GM21423 (cell line): ENCODE data around the gene ATP8B4.

Experiments
- ATAC-seq: cut with Tn5 transposase; IDR thresholded peaks from one replicate; pipeline ENCODE4 v1.9.1; 2021; ENCODE audit warnings: mild to moderate bottlenecking, moderate library complexity; ENCODE audit not compliant: unreplicated experiment

ATP8B4 gene

DNA sequence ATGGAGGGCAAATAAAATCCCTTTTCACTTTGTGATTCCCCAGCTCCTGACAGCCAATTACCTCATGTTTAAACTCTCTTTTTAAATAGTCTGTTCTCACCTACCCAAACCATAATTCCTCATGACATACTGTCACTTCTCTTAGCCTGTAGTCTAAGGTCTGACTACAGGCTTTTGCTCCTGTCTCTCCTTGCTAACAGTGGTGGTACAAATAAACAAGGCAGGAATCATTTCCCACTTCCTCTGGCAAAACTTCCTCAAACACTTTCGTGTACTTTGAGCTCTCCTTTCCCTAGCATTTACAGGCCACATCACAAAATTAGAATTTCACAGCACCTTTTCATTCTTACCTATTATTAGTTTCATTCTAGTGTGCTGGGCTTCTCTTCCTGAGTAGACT is 51.8 kb downstream of the ATP8B4 start:
- no peak for ATAC-seq

DNA sequence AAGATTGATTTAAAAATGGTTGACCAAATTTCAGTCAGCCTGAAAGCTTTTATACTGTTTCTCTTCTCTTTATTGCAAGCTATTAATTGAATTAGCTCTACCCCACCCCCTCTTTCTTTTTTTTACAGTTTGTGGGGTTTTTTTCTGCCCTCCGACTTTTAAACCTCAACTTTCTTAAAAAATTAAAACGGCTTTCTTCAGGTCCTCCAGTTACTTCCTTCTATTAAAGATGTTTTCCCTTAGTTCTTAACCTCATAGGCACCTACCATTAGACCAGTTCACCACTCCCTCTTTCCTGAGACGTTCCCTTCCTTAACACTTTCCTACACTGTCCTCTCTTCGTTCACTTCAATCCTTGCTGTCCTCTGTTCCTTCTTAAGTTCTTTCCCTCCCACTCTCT is 52.4 kb downstream of the ATP8B4 start:
- ATAC-seq: no peak

DNA sequence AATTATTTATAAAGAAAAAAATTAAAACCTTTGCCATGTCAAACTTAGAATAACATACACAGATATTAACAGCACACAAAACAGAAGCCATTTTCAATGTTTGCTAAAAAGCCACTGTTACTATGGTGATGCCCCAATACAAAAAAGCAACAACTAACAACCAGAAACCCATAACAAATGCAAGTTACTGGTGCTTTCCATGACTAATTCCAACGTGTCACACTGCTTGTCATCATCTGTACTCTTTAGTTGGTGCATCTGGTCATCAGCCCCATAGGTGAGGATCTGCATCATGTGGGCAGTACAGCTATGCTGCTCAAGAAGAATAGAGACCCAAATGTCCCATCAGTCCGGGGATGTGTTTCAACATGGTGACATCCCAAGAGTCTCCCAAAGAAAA is 52.8 kb downstream of the ATP8B4 start:
- no peak for ATAC-seq

DNA sequence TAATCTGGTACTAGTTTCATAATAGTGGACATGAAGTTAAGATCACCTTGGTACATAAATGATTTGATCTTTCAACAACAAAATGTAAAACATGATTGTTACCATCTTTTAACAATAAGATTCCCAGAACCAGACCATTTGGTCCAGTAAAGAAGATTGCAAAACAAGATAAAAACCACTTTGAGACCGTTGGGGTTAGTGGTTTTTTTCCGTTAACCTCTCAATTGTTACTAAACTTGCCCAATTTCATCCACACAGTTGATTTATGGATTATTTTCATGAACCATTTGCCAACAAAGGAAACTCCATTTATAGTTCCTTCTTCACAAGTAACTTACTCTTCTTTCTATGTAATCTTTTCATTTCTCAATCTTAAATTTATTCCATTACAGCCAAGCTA is 53.8 kb downstream of the ATP8B4 start:
- ATAC-seq: no peak

DNA sequence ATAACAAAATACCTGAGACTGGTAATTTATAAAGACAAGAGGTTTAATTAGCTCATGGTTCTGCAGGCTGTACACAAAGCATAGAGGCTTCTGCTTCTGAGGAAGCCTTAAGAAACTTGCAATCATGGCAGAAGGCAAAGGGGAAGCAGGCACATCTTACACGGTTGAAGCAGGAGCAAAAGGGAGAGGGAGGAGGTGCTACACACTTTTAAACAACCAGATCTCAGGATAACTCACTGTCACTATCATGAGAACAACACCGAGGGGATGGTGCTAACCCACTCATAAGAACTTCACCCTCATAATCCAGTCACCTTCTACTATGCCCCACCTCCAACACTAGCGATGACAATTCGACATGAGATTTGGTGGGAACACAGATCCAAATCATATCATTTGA is 54.4 kb downstream of the ATP8B4 start:
- ATAC-seq: no peak

DNA sequence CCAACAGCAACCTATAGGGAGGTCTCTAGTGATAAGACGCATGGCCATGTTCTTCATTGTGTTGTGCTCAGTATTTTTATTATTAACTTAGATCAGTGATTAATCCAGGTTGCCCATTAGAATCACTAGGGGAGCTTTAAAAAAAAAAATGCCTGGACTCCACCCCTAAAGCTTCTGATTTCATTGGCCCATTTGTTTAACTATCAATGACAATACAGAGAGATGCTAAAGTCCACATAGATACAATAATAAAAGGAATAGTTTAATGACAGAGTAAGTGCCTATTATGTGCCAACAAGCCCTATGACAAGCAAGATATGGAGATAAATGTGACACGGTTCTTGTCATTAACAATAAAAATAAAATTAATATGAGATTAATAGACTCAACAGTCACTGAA is 55.8 kb downstream of the ATP8B4 start:
- ATAC-seq: no peak

DNA sequence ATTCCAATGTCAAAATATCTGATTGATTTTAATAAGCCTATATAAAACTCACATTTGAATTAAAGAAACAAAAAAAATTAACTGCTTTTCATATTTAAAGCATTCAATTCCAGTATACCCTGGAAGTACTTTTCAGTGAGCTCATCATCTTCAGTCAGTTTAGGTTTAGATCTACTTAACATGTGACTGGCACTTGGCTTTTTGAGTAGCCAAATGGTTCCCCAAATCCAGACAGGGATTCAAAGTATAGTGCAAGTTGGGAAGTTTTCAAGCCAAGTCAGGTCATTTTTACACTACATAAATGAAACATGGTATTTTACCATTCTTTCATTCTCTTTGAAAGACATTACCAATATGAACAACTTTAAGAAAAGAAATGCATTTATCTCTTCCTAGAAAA is 57.5 kb downstream of the ATP8B4 start:
- no peak for ATAC-seq

DNA sequence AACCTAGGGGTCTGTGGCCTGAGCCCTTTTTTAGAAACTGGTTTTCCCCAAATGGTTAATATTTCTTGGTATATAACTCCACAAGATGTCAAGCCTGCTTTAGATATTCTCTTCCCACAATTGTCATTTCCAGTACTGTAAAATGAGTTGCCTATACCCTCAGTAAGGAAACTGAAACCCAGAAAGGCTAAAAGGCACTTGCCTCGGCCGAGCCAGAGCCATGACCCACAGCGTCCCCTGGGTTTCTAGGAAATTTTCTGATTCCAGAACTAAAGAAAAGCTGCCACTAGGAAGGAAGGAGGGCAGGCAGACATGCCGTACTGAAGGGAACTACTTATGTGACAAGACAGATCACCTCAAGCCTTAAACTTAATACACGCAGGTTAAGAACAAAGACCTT is 59.1 kb downstream of the ATP8B4 start:
- ATAC-seq: no peak

DNA sequence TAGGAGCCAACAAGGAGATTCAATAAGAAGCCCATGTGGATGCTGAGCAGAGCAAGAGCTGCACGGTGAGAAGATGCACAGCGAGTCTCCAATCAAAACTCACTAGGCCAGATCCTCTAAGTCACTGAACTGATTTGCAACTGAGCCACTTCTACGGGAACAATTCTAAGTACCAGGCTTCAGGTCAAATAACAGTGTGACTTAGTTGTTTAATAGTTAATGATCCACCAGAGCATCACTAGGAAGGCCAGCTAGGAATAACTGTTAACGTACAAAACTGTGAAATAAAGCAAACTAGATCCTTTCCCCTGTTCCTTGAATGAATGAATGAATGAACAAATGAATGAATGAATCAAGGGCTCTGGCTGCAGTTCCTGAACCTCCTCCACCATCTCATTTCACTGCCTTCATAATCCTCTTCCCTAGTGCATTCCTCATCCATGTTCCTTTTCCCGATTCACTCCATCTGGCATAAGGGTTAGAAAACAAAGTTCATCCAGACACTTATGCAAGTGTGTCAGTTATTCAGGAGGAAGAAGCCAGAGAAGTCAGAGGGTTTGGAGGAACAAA is 59.7 kb downstream of the ATP8B4 start:
- no peak for ATAC-seq

DNA sequence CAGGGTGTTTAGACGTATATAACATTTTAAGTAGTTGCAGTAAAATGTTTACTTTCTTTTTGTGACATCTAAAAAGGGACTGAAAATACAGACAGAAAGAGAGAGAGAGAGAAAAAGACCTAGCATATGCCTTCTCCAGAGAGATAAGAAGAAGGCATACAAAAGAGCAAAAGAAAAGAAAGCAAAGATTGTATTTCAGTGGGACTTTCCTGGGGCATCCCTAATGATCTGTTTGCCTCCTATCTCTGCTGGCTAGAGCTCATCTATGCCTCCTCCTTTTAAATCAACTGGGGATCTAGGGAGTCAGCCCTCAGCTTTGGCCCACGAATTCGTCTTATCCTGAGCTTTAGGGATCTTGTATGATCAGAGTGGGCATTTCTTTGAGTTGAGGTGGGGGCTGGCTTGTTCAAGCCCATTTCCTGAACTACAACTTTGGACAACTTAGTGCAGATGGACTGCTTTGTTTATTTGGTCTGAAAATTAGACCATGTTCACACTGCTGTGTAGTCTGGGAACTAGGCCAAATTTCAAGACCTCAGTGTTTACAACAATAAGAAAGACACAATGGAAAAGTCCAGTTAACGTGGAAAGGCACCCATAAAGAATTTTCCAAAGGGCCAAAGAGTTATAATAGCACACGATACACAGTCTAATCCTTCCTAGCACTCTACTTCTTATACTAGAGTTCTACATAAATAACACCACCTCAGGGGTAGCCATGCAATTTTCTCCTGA is 61.0 kb downstream of the ATP8B4 start:
- no peak for ATAC-seq

DNA sequence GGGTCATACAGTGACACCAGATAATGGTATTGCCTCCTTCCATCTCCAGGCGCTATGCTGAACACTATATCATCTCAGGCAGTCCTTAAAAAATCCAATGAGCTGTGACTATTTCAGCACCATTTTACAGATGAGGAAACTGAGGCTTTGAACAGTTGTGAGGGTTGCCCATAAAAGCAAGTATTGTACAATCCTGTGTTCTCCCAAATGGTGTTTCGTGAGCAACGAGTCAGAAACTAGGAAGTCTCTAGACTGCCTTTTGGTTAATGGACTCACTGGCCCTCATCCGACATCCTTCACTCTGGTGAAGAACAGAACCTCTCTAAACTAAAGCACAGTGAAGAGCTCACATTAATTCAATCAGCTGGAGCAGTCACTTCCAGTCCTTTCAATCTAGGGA is 61.8 kb downstream of the ATP8B4 start:
- ATAC-seq: no peak

DNA sequence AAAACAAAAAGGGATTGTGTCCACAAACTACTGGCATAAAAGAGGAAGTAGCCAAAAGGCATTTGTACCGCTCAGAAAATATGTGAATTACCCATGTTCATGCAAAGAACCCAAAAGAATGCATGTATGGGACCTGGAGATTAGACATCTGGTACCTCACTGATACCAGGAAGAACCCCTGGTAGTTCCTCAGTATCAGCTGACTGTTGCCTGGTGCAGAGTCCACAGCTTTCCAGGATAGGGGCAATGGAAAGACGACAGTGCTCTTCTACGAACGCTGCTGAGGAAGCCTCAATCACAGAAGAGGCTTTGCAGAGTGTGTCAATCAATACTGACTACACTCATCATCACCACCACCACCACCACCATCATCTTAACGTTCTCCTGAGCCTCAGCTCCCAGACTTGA is 63.3 kb downstream of the ATP8B4 start:
- ATAC-seq: no peak

DNA sequence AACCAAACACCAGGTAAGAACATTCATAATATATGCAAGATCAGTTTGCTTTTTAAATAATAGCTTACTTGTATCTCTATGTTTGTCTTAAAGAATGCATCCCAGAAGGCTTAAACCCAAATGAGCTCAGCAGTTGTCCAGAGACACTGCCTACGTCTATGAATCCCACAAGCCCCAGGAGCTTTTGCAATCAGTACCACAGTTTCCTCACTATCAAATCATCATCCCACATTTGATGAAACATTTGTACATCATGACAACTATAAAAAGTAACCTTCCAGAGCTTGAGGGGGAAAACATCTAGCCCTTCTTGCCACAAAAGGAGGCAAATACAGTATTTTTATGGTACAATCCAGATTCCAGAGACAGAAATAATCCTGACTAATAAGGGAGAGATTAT is 63.7 kb downstream of the ATP8B4 start:
- ATAC-seq: no peak

DNA sequence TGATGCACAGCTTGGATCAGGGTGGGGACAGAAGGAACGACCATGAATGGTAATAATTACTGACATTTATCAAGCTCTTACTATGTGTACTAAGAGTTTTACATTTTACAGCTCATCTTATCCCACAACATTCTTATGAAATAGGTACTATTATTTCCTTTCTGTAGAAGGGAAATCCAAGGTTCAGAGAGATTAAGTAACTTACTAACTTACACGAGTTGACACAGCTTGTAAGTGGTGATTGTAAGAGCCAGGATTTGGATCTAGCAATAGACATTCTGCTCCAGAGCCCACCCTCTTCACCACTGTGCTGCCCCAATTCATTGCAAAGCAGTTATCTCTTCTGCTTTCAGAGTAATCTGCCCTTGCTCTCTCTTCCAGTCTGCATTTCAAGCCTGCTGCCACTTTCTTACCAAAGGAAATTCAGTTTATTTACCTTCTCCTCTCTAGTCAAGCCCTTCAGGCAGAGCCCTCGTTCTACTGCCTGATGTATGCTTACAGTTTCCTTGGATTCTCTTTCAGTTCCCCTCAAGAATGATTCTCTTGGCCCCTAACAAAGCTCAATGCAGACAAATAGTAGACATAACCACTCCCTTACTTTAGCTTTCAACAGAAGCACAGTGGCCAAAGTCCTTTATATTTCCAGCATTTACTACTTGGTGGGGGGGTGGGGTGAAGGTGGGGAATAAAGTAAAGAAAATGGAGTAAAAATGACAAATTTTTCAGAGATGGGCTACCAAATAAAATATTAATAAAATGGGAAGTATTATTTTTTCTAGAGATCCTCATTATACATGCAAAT is 65.8 kb downstream of the ATP8B4 start:
- ATAC-seq: no peak

DNA sequence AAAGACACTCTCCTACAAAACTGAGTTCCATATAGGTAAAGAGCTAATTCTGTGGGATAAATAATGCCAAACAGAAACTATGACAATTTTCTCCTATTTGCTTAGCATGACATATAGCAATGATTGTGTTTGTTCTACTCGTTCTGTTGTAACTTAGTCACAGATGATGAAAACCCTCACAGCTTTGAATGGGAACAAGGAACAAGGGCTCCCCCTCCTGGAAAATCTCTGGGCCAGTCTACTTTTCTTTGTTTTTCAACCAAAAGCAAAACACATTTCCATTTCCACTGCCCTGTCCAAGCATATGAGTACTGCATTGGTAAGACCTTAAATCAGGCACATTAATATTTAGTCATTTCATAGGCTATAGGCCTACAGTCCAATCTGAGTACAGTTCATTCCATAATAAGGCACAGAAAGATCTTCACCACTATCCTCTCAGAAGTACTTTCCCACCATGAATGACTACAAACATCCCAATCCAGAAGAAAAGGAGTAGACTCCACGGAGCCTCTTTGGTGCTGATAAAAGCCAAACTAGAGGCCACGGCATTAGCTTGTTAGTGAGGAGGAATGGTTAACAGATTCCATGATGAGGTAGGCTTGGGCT is 67.1 kb downstream of the ATP8B4 start:
- no peak for ATAC-seq

DNA sequence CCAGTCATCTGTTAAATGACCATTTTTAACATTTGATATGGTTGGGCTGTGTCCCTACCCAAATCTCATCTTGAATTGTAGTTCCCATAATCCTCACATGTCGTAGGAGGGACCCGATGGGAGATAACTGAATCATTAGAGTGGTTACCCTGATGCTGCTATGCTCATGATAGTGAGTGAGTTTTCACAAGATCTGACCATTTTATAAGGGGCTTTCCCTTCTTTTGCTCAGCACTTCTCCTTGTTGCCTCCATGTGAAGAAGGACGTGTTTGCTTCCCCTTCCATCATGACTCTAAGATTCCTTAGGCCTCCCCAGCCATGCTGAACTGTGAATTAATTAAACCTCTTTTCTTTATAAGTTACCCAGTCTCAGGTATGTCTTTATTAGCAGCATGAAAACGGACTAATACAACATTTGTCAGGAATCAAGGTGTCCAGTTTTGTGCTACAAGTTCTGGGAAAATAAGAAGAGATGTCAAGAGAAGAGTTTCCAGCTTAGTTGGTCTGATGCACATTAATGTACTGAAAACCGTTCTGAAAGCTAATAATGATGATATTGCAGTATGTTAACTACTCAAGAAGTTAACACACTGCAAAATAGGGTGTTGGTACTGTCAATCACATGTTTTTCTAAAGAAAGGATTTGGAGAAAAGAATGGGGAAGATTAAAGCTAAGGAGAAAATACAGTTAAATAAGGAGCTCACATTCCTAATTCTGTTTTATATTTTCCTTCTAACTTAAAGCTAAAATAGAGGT is 67.9 kb downstream of the ATP8B4 start:
- ATAC-seq: no peak

DNA sequence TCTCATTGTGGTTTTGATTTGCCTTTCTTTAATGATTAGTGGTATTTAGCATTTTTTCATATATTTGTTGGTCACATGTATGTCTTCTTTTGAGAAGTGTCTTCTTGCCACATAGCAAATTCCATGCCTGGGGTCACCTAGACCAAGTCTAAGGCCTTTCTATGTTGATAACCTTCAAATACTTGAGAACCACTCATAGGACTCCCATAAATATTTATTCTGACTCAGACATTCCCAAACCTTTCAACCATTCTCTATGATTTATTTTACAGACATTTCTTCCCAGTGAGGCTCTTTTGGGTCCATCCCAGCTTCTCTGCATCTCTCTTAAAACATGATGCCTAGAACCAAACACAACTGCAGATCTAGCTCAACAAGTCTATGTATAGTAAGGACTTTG is 69.2 kb downstream of the ATP8B4 start:
- no peak for ATAC-seq

DNA sequence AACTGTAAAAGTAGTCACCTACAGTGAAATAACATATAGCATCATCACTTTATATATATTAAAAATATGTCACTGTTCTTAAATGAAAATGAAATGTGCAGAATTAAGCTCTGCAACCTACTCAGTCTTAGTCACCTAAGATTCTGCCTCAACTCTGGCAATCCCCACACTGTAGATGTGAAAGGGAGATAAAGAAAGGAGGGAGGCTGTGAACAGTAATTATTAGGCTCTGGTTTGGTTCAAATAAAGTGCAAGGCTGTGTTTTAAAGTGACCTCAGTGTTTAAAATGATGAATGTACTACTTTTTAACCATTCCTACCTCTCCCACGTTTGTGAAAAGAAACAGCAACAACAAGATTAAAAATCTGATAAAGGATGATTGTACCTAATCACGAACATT is 72.2 kb downstream of the ATP8B4 start:
- ATAC-seq: no peak

DNA sequence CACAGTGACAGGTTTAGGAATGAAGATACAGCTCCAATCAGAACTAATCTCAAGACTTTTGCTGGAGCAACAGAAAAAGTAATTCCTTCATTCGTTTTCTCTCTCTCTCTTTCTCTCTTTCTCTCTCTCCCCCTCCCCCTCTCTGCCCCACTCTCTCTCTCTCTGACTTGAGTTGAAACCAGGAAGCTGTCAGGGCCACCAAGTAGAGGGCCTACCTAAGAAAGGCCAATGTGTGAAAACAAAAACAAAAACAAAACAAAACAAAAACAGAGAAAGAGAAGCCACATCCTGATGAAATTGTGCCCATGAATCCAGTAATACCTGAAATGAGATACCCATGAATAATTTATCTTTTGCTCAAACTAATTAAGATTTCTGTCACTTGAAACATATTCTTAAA is 72.9 kb downstream of the ATP8B4 start:
- no peak for ATAC-seq

DNA sequence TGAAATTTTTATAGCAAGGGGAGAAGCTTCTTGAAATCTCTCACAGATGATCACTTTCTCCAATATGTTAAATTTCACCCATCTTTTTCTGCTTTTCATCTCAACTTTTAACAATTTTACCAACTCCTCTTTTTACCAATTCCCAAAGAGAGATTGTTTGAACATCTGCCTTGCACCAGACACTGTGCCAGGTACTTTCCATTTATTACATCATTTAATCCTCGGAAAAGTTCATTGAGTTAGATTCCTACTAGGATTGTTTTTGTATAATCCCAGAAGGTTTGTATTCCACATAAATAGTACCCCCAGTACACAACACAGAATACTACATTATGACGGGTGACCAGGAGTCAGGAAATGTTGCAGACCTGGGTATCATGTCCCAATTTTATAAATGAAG is 74.1 kb downstream of the ATP8B4 start:
- ATAC-seq: no peak

DNA sequence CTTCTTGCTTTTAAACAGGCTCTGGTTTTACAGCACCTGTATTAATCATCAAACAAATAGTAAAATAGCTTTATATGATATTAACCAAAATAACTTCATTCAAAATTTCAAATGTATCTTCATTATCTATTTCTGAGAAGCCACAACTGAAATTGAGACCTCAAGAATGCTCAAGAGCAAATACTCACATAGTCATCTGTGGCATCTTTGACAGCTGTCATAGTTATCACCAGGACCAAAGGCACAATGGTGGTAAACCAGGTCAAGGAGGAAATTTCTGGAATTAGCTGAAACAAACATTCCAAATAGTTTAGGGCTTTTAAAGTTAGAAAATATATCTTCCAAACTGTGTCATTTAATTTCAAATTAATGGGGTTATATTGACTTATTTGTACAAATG is 74.6 kb downstream of the ATP8B4 start:
- ATAC-seq: no peak
